C4-2B (cell line): Measurements from ENCODE around the gene TCEANC.

Experiments
- CTCF ChIP-seq: fragments of 450-650 bp; conservative IDR thresholded peaks from 2 replicates; pipeline ENCODE4 v1.5.1; 2017; ENCODE audit warnings: mild to moderate bottlenecking
- ZFX ChIP-seq: fragments of 450-650 bp; IDR thresholded peaks from 2 replicates; pipeline ENCODE4 v1.6.1; 2017

- TF ChIP-seq CTCF (peak; percentile 65), ZFX (no peak)
Observed at GRCh38 chrX:13646154-13646549, 6.8 kb upstream of the TCEANC start.
